ENCODE measurements around the gene LCN15. TPM values are rescaled to one million over a fixed set of nuclear protein-coding genes. Genes with fewer than 3 reads are reported as not detected.

LCN15 gene
- total and polyA plus RNA-seq, 2 experiments from 2014 or later, result 0.76 to 0.90 TPM

DNA sequence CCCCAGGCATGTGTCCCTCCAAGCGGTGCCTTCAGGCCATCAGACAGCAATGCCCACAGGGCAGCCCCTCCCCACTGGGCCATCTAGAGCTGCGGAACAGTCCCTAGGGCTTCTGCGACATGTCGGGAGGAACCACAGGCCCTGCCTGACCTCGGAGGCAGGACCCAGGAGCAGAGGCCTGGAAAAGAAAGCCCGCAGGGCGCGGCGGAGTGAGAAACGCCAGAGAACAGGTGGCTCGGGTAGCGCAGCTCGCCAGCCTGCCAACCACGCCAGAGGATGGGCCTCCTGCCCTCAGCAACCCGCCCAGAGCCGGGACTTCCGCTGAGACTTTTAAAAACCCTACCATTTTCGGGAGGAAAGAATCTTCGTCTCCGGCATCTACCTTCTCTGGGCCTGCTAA, 7.0 kb downstream of the LCN15 start (continued):
- TF ChIP-seq EZH2 (IDR thresholded peaks at IDR 0.05; ENCODE audit: low read depth, unreplicated experiment), result no peak
- TF ChIP-seq, protein P1, sequence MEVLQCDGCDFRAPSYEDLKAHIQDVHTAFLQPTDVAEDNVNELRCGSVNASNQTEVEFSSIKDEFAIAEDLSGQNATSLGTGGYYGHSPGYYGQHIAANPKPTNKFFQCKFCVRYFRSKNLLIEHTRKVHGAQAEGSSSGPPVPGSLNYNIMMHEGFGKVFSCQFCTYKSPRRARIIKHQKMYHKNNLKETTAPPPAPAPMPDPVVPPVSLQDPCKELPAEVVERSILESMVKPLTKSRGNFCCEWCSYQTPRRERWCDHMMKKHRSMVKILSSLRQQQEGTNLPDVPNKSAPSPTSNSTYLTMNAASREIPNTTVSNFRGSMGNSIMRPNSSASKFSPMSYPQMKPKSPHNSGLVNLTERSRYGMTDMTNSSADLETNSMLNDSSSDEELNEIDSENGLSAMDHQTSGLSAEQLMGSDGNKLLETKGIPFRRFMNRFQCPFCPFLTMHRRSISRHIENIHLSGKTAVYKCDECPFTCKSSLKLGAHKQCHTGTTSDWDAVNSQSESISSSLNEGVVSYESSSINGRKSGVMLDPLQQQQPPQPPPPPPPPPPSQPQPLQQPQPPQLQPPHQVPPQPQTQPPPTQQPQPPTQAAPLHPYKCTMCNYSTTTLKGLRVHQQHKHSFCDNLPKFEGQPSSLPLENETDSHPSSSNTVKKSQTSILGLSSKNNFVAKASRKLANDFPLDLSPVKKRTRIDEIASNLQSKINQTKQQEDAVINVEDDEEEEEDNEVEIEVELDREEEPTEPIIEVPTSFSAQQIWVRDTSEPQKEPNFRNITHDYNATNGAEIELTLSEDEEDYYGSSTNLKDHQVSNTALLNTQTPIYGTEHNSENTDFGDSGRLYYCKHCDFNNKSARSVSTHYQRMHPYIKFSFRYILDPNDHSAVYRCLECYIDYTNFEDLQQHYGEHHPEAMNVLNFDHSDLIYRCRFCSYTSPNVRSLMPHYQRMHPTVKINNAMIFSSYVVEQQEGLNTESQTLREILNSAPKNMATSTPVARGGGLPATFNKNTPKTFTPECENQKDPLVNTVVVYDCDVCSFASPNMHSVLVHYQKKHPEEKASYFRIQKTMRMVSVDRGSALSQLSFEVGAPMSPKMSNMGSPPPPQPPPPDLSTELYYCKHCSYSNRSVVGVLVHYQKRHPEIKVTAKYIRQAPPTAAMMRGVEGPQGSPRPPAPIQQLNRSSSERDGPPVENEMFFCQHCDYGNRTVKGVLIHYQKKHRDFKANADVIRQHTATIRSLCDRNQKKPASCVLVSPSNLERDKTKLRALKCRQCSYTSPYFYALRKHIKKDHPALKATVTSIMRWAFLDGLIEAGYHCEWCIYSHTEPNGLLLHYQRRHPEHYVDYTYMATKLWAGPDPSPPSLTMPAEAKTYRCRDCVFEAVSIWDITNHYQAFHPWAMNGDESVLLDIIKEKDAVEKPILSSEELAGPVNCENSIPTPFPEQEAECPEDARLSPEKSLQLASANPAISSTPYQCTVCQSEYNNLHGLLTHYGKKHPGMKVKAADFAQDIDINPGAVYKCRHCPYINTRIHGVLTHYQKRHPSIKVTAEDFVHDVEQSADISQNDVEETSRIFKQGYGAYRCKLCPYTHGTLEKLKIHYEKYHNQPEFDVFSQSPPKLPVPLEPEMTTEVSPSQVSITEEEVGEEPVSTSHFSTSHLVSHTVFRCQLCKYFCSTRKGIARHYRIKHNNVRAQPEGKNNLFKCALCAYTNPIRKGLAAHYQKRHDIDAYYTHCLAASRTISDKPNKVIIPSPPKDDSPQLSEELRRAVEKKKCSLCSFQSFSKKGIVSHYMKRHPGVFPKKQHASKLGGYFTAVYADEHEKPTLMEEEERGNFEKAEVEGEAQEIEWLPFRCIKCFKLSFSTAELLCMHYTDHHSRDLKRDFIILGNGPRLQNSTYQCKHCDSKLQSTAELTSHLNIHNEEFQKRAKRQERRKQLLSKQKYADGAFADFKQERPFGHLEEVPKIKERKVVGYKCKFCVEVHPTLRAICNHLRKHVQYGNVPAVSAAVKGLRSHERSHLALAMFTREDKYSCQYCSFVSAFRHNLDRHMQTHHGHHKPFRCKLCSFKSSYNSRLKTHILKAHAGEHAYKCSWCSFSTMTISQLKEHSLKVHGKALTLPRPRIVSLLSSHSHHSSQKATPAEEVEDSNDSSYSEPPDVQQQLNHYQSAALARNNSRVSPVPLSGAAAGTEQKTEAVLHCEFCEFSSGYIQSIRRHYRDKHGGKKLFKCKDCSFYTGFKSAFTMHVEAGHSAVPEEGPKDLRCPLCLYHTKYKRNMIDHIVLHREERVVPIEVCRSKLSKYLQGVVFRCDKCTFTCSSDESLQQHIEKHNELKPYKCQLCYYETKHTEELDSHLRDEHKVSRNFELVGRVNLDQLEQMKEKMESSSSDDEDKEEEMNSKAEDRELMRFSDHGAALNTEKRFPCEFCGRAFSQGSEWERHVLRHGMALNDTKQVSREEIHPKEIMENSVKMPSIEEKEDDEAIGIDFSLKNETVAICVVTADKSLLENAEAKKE (CRISPR knock-in tag; IDR thresholded peaks at IDR 0.05), result no peak
- no peak for TF ChIP-seq JUNB (IDR thresholded peaks at IDR 0.05; ENCODE audit: unreplicated experiment)
- TF ChIP-seq, protein P2, sequence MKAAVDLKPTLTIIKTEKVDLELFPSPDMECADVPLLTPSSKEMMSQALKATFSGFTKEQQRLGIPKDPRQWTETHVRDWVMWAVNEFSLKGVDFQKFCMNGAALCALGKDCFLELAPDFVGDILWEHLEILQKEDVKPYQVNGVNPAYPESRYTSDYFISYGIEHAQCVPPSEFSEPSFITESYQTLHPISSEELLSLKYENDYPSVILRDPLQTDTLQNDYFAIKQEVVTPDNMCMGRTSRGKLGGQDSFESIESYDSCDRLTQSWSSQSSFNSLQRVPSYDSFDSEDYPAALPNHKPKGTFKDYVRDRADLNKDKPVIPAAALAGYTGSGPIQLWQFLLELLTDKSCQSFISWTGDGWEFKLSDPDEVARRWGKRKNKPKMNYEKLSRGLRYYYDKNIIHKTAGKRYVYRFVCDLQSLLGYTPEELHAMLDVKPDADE (IDR thresholded peaks at IDR 0.05), result no peak

GRCh38 chr9:136756836-136757235, 7.5 kb downstream of the LCN15 start:
- no peak for DNase-seq (ENCODE audit: low spot score)
- TF ChIP-seq JUNB (IDR thresholded peaks at IDR 0.05; ENCODE audit: unreplicated experiment) (no peak), EZH2phosphoT487 (IDR thresholded peaks at IDR 0.05; ENCODE audit: unreplicated experiment) (no peak), EZH2 (IDR thresholded peaks at IDR 0.05; ENCODE audit: low read depth, unreplicated experiment) (no peak), ZNF114 (CRISPR knock-in tag; IDR thresholded peaks at IDR 0.05) (no peak), ZNF331 (CRISPR knock-in tag; IDR thresholded peaks at IDR 0.05; ENCODE audit: low read depth) (no peak), NANOG (IDR thresholded peaks at IDR 0.05; ENCODE audit: borderline replicate concordance) (no peak)
- TF ChIP-seq, protein P2 (IDR thresholded peaks at IDR 0.05), result no peak

More at GRCh38 chr9:136756836-136757235, 7.5 kb downstream of the LCN15 start:
- Mint-ChIP-seq H3K9me3 (peaks cover 22% of the 10 kb centered on the region), H3K27ac (no peak overlapping the region), H3K27me3 (ENCODE audit: insufficient read depth, low read depth, poor library complexity) (peaks cover 7% of the 10 kb centered on the region), H3K4me3 (no peak overlapping the region), H3K36me3 (ENCODE audit: low read depth) (peaks cover 3% of the 10 kb centered on the region; the same call in 2 of the 3 replicates), H3K4me1 (peaks cover 11% of the 10 kb centered on the region)
- Histone ChIP-seq H2AFZ (no peak overlapping the region), H3K36me3 (ENCODE audit: insufficient read depth) (no peaks in the 10 kb centered on the region), H3K4me1 (ENCODE audit: insufficient read depth) (no peaks in the 10 kb centered on the region), H4K20me1 (replicated peaks; ENCODE audit: insufficient read depth) (no peaks in the 10 kb centered on the region), H3K4me3 (no peak overlapping the region), H3K79me2 (replicated peaks; ENCODE audit: insufficient read depth) (no peaks in the 10 kb centered on the region), H3F3A (replicated peaks; ENCODE audit: low read depth) (0 out of 2 replicates have a peak, but pooled peaks cover 2% of the 10 kb centered on the region), H3K27ac (ENCODE audit: low read depth) (no peak overlapping the region), H3K27me3 (ENCODE audit: insufficient read depth) (no peaks in the 10 kb centered on the region), H3K9me2 (ENCODE audit: insufficient read depth) (no peaks in the 10 kb centered on the region), H3K4me2 (no peak overlapping the region)
- no peak for ATAC-seq
